Vagina (tissue), 2 donors: Measurements from ENCODE around the gene MYL5. TPM values are rescaled to one million over a fixed set of nuclear protein-coding genes. Genes with fewer than 3 reads are reported as not detected.

ENCODE experiments used
- DNase-seq, 2 donors: peaks; one replicate each; pipeline ENCODE4 v3.0.0-alpha.2; 2017; ENCODE audit errors: extremely low spot score in 2 of 2
- H3K27ac ChIP-seq: fragments of 200-600 bp; sonication (generic); one replicate; pipeline ENCODE4 v1.5.1; 2019
- H3K27me3 ChIP-seq: fragments of 200-600 bp; sonication (generic); one replicate; pipeline ENCODE4 v1.5.1; 2019
- H3K36me3 ChIP-seq, 2 donors: fragments of 200-600 bp; sonication (generic); one replicate each; pipeline ENCODE4 v1.5.1; 2017 to 2019
- H3K4me1 ChIP-seq: fragments of 200-600 bp; sonication (generic); one replicate; pipeline ENCODE4 v1.5.1; 2019
- H3K4me3 ChIP-seq, 2 donors: fragments of 200-600 bp; sonication (generic); 1 replicate in 1 of 2; 2 replicates in 1 of 2; pipeline ENCODE4 v1.5.1; 2016 to 2019
- H3K9me3 ChIP-seq: fragments of 200-600 bp; sonication (generic); one replicate; pipeline ENCODE4 v1.5.1; 2019
- CTCF ChIP-seq, 3 experiments: fragments of 450-650 bp in 2 of 3; fragments of 200-600 bp in 1 of 3; sonication (generic) in 1 of 3; IDR thresholded peaks; one replicate each; pipeline ENCODE4 v1.5.1; 2017 to 2019; ENCODE audit warnings: antibody characterized with exemption in 3 of 3, mild to moderate bottlenecking in 2 of 3, moderate library complexity in 2 of 3
- POLR2A ChIP-seq, 2 donors: fragments of 450-650 bp; IDR thresholded peaks; one replicate each; pipeline ENCODE4 v1.6.1; 2017; ENCODE audit warnings: antibody characterized with exemption in 2 of 2, mild to moderate bottlenecking in 2 of 2, moderate library complexity in 2 of 2
- POLR2AphosphoS5 ChIP-seq, 2 donors: sonication (generic); formaldehyde crosslinking; IDR thresholded peaks; one replicate each; pipeline ENCODE4 v1.9.0; 2017; ENCODE audit warnings: antibody characterized with exemption in 2 of 2, mild to moderate bottlenecking in 2 of 2, low read depth in 1 of 2; ENCODE audit not compliant: insufficient read depth in 1 of 2
- intact Hi-C: fragments of 100-400 bp; cut with DNase I; formaldehyde crosslinking; loops from one replicate; pipeline ENCODE4 v1.15.1; 2023
- total RNA-seq: library from RNA; depleted of rRNA; stranded (reverse); fragments of >200 nt; gene quantifications from one replicate; pipeline ENCODE4 v1.2.3, GENCODE V29; 2016

The MYL5 gene
- total RNA-seq, 1 donor from 2014 or later = 3.4 TPM

- intact Hi-C loops = no loop called here
- no peak for DNase-seq
Observed at GRCh38 chr4:700587-701264, 26.4 kb downstream of the MYL5 start.

GRCh38 chr4:702618-703048, 28.3 kb downstream of the MYL5 start:
- H3K9me3 ChIP-seq = no peaks in the 10 kb centered on the region
- no peaks in the 10 kb centered on the region for H3K27me3 ChIP-seq
- H3K4me3 ChIP-seq = no peak overlapping the region
- H3K36me3 ChIP-seq = no peaks in the 10 kb centered on the region
- no peak for DNase-seq
- peaks cover 17% of the 10 kb centered on the region for H3K4me1 ChIP-seq
- H3K27ac ChIP-seq = no peak overlapping the region
- TF ChIP-seq POLR2A (IDR thresholded peaks at IDR 0.05) (no peak), CTCF (IDR thresholded peaks at IDR 0.05) (no peak), POLR2AphosphoS5 (IDR thresholded peaks at IDR 0.05; ENCODE audit: insufficient read depth in 1 of 2, low read depth in 1 of 2) (no peak)
- intact Hi-C loops = no loop called here

More at GRCh38 chr4:700587-701264, 26.4 kb downstream of the MYL5 start:
- Histone ChIP-seq H3K36me3 (no peaks in the 10 kb centered on the region), H3K27ac (no peak overlapping the region), H3K4me1 (peaks cover 5% of the 10 kb centered on the region), H3K27me3 (no peaks in the 10 kb centered on the region), H3K9me3 (no peaks in the 10 kb centered on the region), H3K4me3 (no peak overlapping the region)
- no peak for TF ChIP-seq POLR2A (IDR thresholded peaks at IDR 0.05)
- no peak for TF ChIP-seq POLR2AphosphoS5 (IDR thresholded peaks at IDR 0.05; ENCODE audit: insufficient read depth in 1 of 2, low read depth in 1 of 2)
- TF ChIP-seq CTCF (IDR thresholded peaks at IDR 0.05) = no peak

- H3K9me3 ChIP-seq = no peaks in the 10 kb centered on the region
- intact Hi-C loops = loop anchor here (2.0 kb wide), 1 partner anchor 29 kb away; the partner anchor contains the start of genes ATP5ME and MYL5
- no peaks in the 10 kb centered on the region for H3K27me3 ChIP-seq
- H3K4me1 ChIP-seq = peaks cover 25% of the 10 kb centered on the region
- DNase-seq = no peak
- TF ChIP-seq CTCF (IDR thresholded peaks at IDR 0.05) (no peak), POLR2A (IDR thresholded peaks at IDR 0.05) (no peak), POLR2AphosphoS5 (IDR thresholded peaks at IDR 0.05; ENCODE audit: insufficient read depth in 1 of 2, low read depth in 1 of 2) (no peak)
- H3K36me3 ChIP-seq = no peaks in the 10 kb centered on the region
- no peak overlapping the region for H3K27ac ChIP-seq
- no peak overlapping the region for H3K4me3 ChIP-seq
Observed at GRCh38 chr4:703336-704197, 29.2 kb downstream of the MYL5 start.

- Histone ChIP-seq H3K27ac (no peak overlapping the region), H3K27me3 (no peaks in the 10 kb centered on the region), H3K4me3 (no peak overlapping the region), H3K36me3 (no peaks in the 10 kb centered on the region), H3K4me1 (peaks cover 33% of the 10 kb centered on the region), H3K9me3 (no peaks in the 10 kb centered on the region)
- DNase-seq = no peak
- intact Hi-C loops = loop anchor here (2.0 kb wide), 1 partner anchor 30 kb away; the partner anchor contains the start of genes ATP5ME and MYL5
- TF ChIP-seq POLR2A (IDR thresholded peaks at IDR 0.05) (no peak), CTCF (IDR thresholded peaks at IDR 0.05) (no peak), POLR2AphosphoS5 (IDR thresholded peaks at IDR 0.05; ENCODE audit: insufficient read depth in 1 of 2, low read depth in 1 of 2) (no peak)
Observed at GRCh38 chr4:704198-704891, 30.0 kb downstream of the MYL5 start.
